Thoracic aorta (tissue), 2 donors: Measurements from ENCODE around the gene SMCO1. TPM values are rescaled to one million over a fixed set of nuclear protein-coding genes. Genes with fewer than 3 reads are reported as not detected.
"Not testable (repeated sequence)": the region's sequence is repeated elsewhere in the genome, so short reads cannot be mapped to it uniquely, and the experiment has no call there.

Experiments used
- ATAC-seq: fragments of 150-250 bp; one replicate; pipeline ENCODE4 v1.8.0; 2017; ENCODE audit warnings: low read depth; ENCODE audit not compliant: insufficient number of reproducible peaks, low FRiP score
- DNase-seq: peaks from one replicate; pipeline ENCODE4 v3.0.0-alpha.2; 2020; ENCODE audit warnings: low spot score
- H3K27ac ChIP-seq, 2 donors: fragments of 200-600 bp; sonication (generic); 1 replicate in 1 of 2; 2 replicates in 1 of 2; pipeline ENCODE4 v1.5.1; 2016; ENCODE audit warnings: mild to moderate bottlenecking in 2 of 2, moderate library complexity in 2 of 2
- H3K27me3 ChIP-seq: fragments of 200-600 bp; sonication (generic); replicated peaks from 2 replicates; pipeline ENCODE4 v1.6.0; 2016; ENCODE audit warnings: mild to moderate bottlenecking; ENCODE audit not compliant: insufficient read depth
- H3K36me3 ChIP-seq: fragments of 200-600 bp; sonication (generic); one replicate; pipeline ENCODE4 v1.5.1; 2016
- H3K4me1 ChIP-seq, 2 donors: fragments of 200-600 bp; sonication (generic); 1 replicate in 1 of 2; 2 replicates in 1 of 2; pipeline versions ENCODE4 v1.5.1 to v1.6.0; 2016; ENCODE audit warnings: low read depth in 2 of 2, mild to moderate bottlenecking in 1 of 2; ENCODE audit not compliant: control insufficient read depth in 1 of 2
- H3K4me3 ChIP-seq: fragments of 200-600 bp; sonication (generic); 2 replicates; pipeline ENCODE4 v1.5.1; 2016; ENCODE audit warnings: mild to moderate bottlenecking
- H3K9me3 ChIP-seq: fragments of 200-600 bp; sonication (generic); 2 replicates; pipeline ENCODE4 v1.5.1; 2016
- CTCF ChIP-seq: fragments of 200-600 bp; sonication (generic); IDR thresholded peaks from one replicate; pipeline ENCODE4 v1.5.1; 2019; ENCODE audit warnings: antibody characterized with exemption
- total RNA-seq, 2 donors: library from RNA; depleted of rRNA; stranded (reverse); fragments of >200 nt; gene quantifications; one replicate each; pipeline versions ENCODE4 v1.1.0 to v1.2.3, GENCODE V29; 2016

Gene SMCO1
- total RNA-seq, 2 donors from 2014 or later = not detected

- Histone ChIP-seq H3K27ac (no peak overlapping the region), H3K4me3 (no peak overlapping the region), H3K4me1 (no peaks in the 10 kb centered on the region), H3K27me3 (no peaks in the 10 kb centered on the region), H3K9me3 (no peaks in the 10 kb centered on the region), H3K36me3 (peaks cover 2% of the 10 kb centered on the region)
- ATAC-seq = no peak
- TF ChIP-seq CTCF = no peak
- no peak for DNase-seq
These were observed 40.1 kb upstream of the SMCO1 start for GRCh38 chr3:196555295-196555694.

GRCh38 chr3:196554205-196554604, 39.1 kb upstream of the SMCO1 start:
- H3K27ac ChIP-seq = no peak overlapping the region
- DNase-seq (no peak), ATAC-seq (no peak)
- no peaks in the 10 kb centered on the region for H3K9me3 ChIP-seq
- no peaks in the 10 kb centered on the region for H3K4me1 ChIP-seq
- no peak overlapping the region for H3K4me3 ChIP-seq
- no peaks in the 10 kb centered on the region for H3K27me3 ChIP-seq
- H3K36me3 ChIP-seq = peaks cover 2% of the 10 kb centered on the region
- no peak for TF ChIP-seq CTCF

GRCh38 chr3:196553551-196553950, 38.4 kb upstream of the SMCO1 start:
- no peaks in the 10 kb centered on the region for H3K27me3 ChIP-seq
- H3K9me3 ChIP-seq = no peaks in the 10 kb centered on the region
- peaks cover 2% of the 10 kb centered on the region for H3K36me3 ChIP-seq
- no peak for TF ChIP-seq CTCF
- no peak overlapping the region for H3K27ac ChIP-seq
- H3K4me1 ChIP-seq = no peaks in the 10 kb centered on the region
- ATAC-seq (no peak), DNase-seq (no peak)
- no peak overlapping the region for H3K4me3 ChIP-seq

GRCh38 chr3:196552253-196552652, 37.1 kb upstream of the SMCO1 start:
- DNase-seq (no peak), ATAC-seq (no peak)

GRCh38 chr3:196550172-196550571, 35.0 kb upstream of the SMCO1 start:
- H3K4me1 ChIP-seq, H3K27ac ChIP-seq, H3K4me3 ChIP-seq, ATAC-seq, H3K27me3 ChIP-seq, H3K9me3 ChIP-seq, DNase-seq, H3K36me3 ChIP-seq: not testable (repeated sequence)

More at GRCh38 chr3:196552253-196552652, 37.1 kb upstream of the SMCO1 start:
- H3K27me3 ChIP-seq = no peaks in the 10 kb centered on the region
- no peak for TF ChIP-seq CTCF
- no peak overlapping the region for H3K4me3 ChIP-seq
- peaks cover 2% of the 10 kb centered on the region for H3K36me3 ChIP-seq
- no peaks in the 10 kb centered on the region for H3K4me1 ChIP-seq
- H3K9me3 ChIP-seq = no peaks in the 10 kb centered on the region
- H3K27ac ChIP-seq = no peak overlapping the region

GRCh38 chr3:196549312-196549711, 34.2 kb upstream of the SMCO1 start:
- H3K9me3 ChIP-seq, H3K4me1 ChIP-seq, DNase-seq, H3K27ac ChIP-seq, H3K27me3 ChIP-seq, ATAC-seq, H3K36me3 ChIP-seq, H3K4me3 ChIP-seq: not testable (repeated sequence)
